GM21515 (cell line): ENCODE measurements around the gene ANKS1B.
A peak's percentile ranks its signal among the peaks of the same experiment; 100 is the strongest.
"Not testable (repeated sequence)": the region's sequence is repeated elsewhere in the genome, so short reads cannot be mapped to it uniquely, and the experiment has no call there.

Experiments used
- ATAC-seq: cut with Tn5 transposase; IDR thresholded peaks from one replicate; pipeline ENCODE4 v1.9.1; 2021; ENCODE audit not compliant: unreplicated experiment

ANKS1B gene

GRCh38 chr12:99984271-99985128 lies at the start of gene ANKS1B:
TSS of gene ANKS1B (minus strand) at chr12:99984936. CDS start at chr12:99984237, 699 bp downstream.
- ATAC-seq, result peak; percentile 59

GRCh38 chr12:100031836-100032235 lies 47.1 kb upstream of the ANKS1B start:
- ATAC-seq, result no peak

- no peak for ATAC-seq
Measured at GRCh38 chr12:100027671-100028070, 42.9 kb upstream of the ANKS1B start.

- no peak for ATAC-seq
Measured at GRCh38 chr12:100026241-100026640, 41.5 kb upstream of the ANKS1B start.

- ATAC-seq, result no peak
Measured at GRCh38 chr12:100024974-100025555, 40.3 kb upstream of the ANKS1B start.

- no peak for ATAC-seq
Measured at GRCh38 chr12:100020370-100020769, 35.6 kb upstream of the ANKS1B start.

GRCh38 chr12:100017056-100017455 lies 32.3 kb upstream of the ANKS1B start:
- no peak for ATAC-seq

GRCh38 chr12:100016304-100016703 lies 31.6 kb upstream of the ANKS1B start:
- ATAC-seq, result not testable (repeated sequence)

GRCh38 chr12:100005846-100006245 lies 21.1 kb upstream of the ANKS1B start:
- ATAC-seq, result not testable (repeated sequence)

- ATAC-seq, result no peak
Measured at GRCh38 chr12:99997806-99998205, 13.1 kb upstream of the ANKS1B start.

- no peak for ATAC-seq
Measured at GRCh38 chr12:99996095-99996494, 11.4 kb upstream of the ANKS1B start.

GRCh38 chr12:99985631-99986030 lies 895 bp upstream of the ANKS1B start:
- ATAC-seq, result no peak

- ATAC-seq, result no peak
Measured at GRCh38 chr12:99985129-99985570, 414 bp upstream of the ANKS1B start.

- ATAC-seq, result no peak
Measured at GRCh38 chr12:99983456-99984258, 1.1 kb downstream of the ANKS1B start.

GRCh38 chr12:99981639-99982190 lies 3.0 kb downstream of the ANKS1B start:
- ATAC-seq, result no peak

GRCh38 chr12:99979471-99979870 lies 5.3 kb downstream of the ANKS1B start:
- ATAC-seq, result no peak

- no peak for ATAC-seq
Measured at GRCh38 chr12:99978152-99978551, 6.6 kb downstream of the ANKS1B start.

- no peak for ATAC-seq
Measured at GRCh38 chr12:99977550-99977949, 7.2 kb downstream of the ANKS1B start.

GRCh38 chr12:99976762-99977161 lies 8.0 kb downstream of the ANKS1B start:
- no peak for ATAC-seq

GRCh38 chr12:99975321-99975720 lies 9.4 kb downstream of the ANKS1B start:
- no peak for ATAC-seq

GRCh38 chr12:99974146-99974545 lies 10.6 kb downstream of the ANKS1B start:
- no peak for ATAC-seq
